Measurements from ENCODE around the gene ZNF865.

Gene ZNF865

DNA sequence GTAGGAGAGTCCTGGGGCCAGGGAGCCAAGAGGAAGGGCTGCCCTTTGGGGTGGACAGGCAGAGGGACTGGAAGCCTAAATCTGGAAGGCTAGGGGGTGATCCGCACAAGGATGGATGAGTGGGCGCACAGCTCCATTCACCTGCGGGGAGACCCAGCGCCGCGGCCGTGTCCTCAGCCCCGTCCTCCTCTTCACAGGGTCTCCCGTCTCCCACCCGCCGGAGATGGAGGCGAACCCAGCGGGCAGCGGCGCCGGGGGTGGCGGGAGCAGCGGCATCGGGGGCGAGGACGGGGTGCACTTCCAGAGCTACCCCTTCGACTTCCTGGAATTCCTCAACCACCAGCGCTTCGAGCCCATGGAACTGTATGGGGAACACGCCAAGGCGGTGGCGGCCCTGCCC is 7.9 kb downstream of the ZNF865 start:
- in situ Hi-C loops (cut with HindIII; ENCODE audit: low sequenced_read_pairs) = no loop called here
- DNase-seq (ENCODE audit: low read depth, low spot score) = no peak
- TF ChIP-seq, protein P1, sequence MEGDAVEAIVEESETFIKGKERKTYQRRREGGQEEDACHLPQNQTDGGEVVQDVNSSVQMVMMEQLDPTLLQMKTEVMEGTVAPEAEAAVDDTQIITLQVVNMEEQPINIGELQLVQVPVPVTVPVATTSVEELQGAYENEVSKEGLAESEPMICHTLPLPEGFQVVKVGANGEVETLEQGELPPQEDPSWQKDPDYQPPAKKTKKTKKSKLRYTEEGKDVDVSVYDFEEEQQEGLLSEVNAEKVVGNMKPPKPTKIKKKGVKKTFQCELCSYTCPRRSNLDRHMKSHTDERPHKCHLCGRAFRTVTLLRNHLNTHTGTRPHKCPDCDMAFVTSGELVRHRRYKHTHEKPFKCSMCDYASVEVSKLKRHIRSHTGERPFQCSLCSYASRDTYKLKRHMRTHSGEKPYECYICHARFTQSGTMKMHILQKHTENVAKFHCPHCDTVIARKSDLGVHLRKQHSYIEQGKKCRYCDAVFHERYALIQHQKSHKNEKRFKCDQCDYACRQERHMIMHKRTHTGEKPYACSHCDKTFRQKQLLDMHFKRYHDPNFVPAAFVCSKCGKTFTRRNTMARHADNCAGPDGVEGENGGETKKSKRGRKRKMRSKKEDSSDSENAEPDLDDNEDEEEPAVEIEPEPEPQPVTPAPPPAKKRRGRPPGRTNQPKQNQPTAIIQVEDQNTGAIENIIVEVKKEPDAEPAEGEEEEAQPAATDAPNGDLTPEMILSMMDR (IDR thresholded peaks at IDR 0.05; ENCODE audit: low read depth, low read length) = no peak
- H3K4me3 ChIP-seq (ENCODE audit: low read depth, low read length) = no peak overlapping the region

DNA sequence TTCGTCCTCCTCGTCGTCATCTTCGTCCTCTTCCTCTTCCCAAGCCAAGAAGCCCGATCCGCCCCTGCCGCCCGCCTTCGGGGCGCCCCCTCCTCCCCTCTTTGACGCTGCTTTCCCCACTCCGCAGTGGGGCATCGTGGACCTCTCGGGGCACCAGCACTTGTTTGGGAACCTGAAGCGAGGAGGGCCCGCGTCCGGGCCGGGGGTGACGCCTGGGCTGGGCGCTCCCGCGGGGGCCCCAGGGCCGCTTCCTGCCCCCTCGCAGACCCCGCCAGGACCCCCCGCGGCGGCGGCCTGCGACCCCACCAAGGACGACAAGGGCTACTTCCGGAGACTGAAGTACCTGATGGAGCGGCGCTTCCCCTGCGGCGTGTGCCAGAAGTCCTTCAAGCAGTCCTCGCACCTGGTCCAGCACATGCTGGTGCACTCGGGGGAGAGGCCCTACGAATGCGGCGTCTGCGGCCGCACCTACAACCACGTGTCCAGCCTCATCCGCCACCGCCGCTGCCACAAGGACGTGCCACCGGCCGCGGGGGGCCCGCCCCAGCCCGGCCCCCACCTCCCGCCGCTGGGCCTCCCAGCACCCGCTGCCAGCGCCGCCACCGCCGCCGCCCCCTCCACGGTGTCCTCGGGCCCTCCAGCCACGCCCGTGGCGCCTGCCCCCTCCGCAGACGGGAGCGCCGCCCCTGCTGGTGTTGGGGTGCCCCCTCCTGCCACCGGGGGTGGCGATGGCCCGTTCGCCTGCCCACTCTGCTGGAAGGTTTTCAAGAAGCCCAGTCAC is 8.7 kb downstream of the ZNF865 start:
- DNase-seq (ENCODE audit: low read depth, low spot score) = no peak

DNA sequence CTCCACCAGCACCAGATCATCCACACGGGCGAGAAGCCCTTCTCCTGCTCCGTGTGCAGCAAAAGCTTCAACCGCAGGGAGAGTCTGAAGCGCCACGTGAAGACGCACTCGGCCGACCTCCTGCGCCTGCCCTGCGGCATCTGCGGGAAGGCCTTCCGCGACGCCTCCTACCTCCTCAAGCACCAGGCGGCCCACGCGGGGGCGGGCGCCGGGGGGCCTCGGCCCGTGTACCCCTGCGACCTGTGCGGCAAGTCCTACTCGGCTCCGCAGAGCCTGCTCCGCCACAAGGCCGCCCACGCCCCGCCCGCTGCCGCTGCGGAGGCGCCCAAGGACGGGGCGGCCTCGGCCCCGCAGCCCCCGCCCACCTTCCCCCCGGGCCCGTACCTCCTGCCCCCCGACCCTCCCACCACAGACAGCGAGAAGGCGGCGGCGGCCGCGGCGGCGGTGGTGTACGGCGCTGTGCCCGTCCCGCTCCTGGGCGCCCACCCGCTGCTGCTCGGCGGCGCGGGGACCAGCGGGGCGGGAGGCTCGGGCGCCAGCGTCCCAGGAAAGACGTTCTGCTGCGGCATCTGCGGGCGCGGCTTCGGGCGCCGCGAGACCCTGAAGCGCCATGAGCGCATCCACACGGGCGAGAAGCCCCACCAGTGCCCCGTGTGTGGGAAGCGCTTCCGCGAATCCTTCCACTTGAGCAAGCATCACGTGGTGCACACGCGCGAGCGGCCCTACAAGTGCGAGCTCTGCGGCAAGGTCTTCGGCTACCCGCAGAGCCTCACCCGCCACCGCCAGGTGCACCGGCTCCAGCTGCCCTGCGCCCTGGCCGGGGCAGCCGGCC is 9.5 kb downstream of the ZNF865 start:
- DNase-seq (ENCODE audit: low read depth, low spot score) = no peak
- in situ Hi-C loops (cut with HindIII; ENCODE audit: low sequenced_read_pairs) = no loop called here
- TF ChIP-seq, protein P1 (IDR thresholded peaks at IDR 0.05; ENCODE audit: low read depth, low read length) = no peak
- no peak overlapping the region for H3K4me3 ChIP-seq (ENCODE audit: low read depth, low read length)

More for the DNA sequence above, 8.7 kb downstream of the ZNF865 start:
- TF ChIP-seq, protein P1 (IDR thresholded peaks at IDR 0.05; ENCODE audit: low read depth, low read length) = no peak
- in situ Hi-C loops (cut with HindIII; ENCODE audit: low sequenced_read_pairs) = no loop called here
- no peak overlapping the region for H3K4me3 ChIP-seq (ENCODE audit: low read depth, low read length)

DNA sequence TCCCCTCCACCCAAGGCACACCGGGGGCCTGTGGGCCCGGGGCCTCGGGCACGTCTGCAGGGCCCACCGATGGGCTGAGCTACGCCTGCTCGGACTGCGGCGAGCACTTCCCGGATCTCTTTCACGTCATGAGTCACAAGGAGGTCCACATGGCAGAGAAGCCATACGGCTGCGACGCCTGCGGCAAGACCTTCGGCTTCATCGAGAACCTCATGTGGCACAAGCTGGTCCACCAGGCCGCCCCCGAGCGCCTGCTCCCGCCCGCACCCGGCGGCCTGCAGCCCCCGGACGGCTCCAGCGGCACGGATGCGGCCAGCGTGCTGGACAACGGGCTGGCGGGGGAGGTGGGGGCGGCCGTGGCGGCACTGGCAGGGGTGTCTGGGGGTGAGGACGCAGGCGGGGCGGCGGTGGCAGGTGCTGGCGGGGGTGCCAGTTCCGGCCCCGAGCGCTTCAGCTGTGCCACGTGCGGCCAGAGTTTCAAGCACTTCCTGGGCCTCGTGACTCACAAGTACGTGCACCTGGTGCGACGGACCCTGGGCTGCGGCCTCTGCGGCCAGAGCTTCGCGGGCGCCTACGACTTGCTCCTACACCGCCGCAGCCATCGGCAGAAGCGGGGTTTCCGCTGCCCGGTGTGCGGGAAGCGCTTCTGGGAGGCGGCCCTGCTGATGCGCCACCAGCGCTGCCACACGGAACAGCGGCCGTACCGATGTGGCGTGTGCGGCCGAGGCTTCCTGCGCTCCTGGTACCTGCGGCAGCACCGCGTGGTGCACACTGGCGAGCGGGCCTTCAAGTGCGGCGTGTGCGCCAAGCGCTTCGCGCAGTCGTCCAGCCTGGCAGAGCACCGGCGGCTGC is 10.3 kb downstream of the ZNF865 start:
- in situ Hi-C loops (cut with HindIII; ENCODE audit: low sequenced_read_pairs) = no loop called here
- no peak overlapping the region for H3K4me3 ChIP-seq (ENCODE audit: low read depth, low read length)
- TF ChIP-seq, protein P1 (IDR thresholded peaks at IDR 0.05; ENCODE audit: low read depth, low read length) = no peak
- DNase-seq (ENCODE audit: low read depth, low spot score) = no peak

DNA sequence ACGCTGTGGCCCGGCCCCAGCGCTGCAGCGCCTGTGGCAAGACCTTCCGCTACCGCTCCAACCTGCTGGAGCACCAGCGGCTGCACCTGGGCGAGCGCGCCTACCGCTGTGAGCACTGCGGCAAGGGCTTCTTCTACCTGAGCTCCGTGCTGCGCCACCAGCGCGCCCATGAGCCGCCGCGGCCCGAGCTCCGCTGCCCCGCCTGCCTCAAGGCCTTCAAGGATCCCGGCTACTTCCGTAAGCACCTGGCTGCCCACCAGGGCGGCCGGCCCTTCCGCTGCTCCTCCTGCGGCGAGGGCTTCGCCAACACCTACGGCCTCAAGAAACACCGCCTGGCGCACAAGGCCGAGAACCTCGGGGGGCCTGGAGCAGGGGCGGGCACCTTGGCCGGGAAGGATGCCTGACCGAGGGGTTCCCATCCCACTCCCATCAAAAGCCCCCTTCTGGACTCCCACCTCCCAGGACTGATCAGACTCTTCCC is 11.0 kb downstream of the ZNF865 start:
- in situ Hi-C loops (cut with HindIII; ENCODE audit: low sequenced_read_pairs) = no loop called here
- TF ChIP-seq, protein P1 (IDR thresholded peaks at IDR 0.05; ENCODE audit: low read depth, low read length) = no peak
- DNase-seq (ENCODE audit: low read depth, low spot score) = no peak
- no peak overlapping the region for H3K4me3 ChIP-seq (ENCODE audit: low read depth, low read length)

DNA sequence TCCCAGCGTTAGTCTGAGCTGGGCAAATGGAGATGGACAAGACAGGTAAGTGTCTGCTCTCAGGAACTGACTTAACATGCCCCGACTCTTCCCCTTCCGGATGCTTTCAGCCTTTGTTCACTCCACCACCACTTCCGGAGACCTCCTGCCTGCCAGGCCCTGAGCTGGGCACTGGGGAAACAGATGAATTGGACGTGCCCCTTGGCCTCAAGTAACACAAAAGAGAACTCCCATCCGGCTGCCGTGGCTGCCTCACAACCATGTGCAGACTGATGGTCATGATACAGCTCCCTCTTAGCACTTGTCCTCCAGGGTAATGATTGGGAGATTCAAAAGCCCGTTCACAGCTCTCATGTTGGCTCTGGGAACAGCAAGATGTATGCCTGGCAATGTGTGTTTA is 12.0 kb downstream of the ZNF865 start:
- H3K4me3 ChIP-seq (ENCODE audit: low read depth, low read length) = no peak overlapping the region
- in situ Hi-C loops (cut with HindIII; ENCODE audit: low sequenced_read_pairs) = no loop called here
- no peak for DNase-seq (ENCODE audit: low read depth, low spot score)
- TF ChIP-seq, protein P1 (IDR thresholded peaks at IDR 0.05; ENCODE audit: low read depth, low read length) = no peak
